ENCODE results near the gene TGFBR3. TPM values are rescaled to one million over a fixed set of nuclear protein-coding genes. Genes with fewer than 3 reads are reported as not detected.

Gene TGFBR3
- polyA plus RNA-seq, 1 donor (not counting 4 experiments of a cell fraction or from before 2014, with no cell fraction given) = 1.2 TPM

GRCh38 chr1:91684481-91685196 lies 201.3 kb downstream of the TGFBR3 start:
- no peak overlapping the region for H3K4me3 ChIP-seq (ENCODE audit: control insufficient read depth in 2 of 3, extremely low read depth in 1 of 3, insufficient read depth in 2 of 3, low read depth in 1 of 3, low read length in 3 of 3)
- H2AFZ ChIP-seq (ENCODE audit: control insufficient read depth, low read length) = no peak overlapping the region
- no peaks in the 10 kb centered on the region for H3K9me1 ChIP-seq (ENCODE audit: control insufficient read depth, extremely low read depth, insufficient read depth, low read length)
- no peak for TF ChIP-seq EZH2 (IDR thresholded peaks at IDR 0.05; ENCODE audit: low read length)
- no peak for TF ChIP-seq CTCF (optimal IDR thresholded peaks at IDR 0.05 in 1 of 3, IDR thresholded peaks at IDR 0.05 in 1 of 3, conservative IDR thresholded peaks at IDR 0.05 in 1 of 3; ENCODE audit: extremely low read depth in 1 of 3, insufficient read depth in 2 of 3, low read length in 3 of 3)
- no peaks in the 10 kb centered on the region for H3K79me2 ChIP-seq (ENCODE audit: control insufficient read depth, insufficient read depth, low read length)
- no peak overlapping the region for H3K4me2 ChIP-seq (ENCODE audit: control insufficient read depth, extremely low read depth, insufficient read depth, low read depth, low read length)
- H3K4me1 ChIP-seq (ENCODE audit: control insufficient read depth, extremely low read depth, insufficient read depth, low read length) = no peaks in the 10 kb centered on the region
- FAIRE-seq (no peak), DNase-seq (ENCODE audit: low read depth, low spot score) (no peak)
- H4K20me1 ChIP-seq (ENCODE audit: control insufficient read depth, extremely low read depth, insufficient read depth, low read length) = no peaks in the 10 kb centered on the region
- H3K36me3 ChIP-seq (ENCODE audit: control insufficient read depth in 2 of 2, extremely low read depth in 1 of 2, insufficient read depth in 2 of 2, low read length in 2 of 2) = no peaks in the 10 kb centered on the region
- H3K27me3 ChIP-seq (ENCODE audit: control insufficient read depth, extremely low read depth, insufficient read depth, low read length) = no peaks in the 10 kb centered on the region
- no peak overlapping the region for H3K9ac ChIP-seq (ENCODE audit: control insufficient read depth, extremely low read depth, insufficient read depth, low read length)
- no peak overlapping the region for H3K27ac ChIP-seq (ENCODE audit: control insufficient read depth, insufficient read depth, low read length)
- H3K9me3 ChIP-seq (ENCODE audit: control insufficient read depth, low read depth, low read length) = no peaks in the 10 kb centered on the region
- dilution Hi-C loops (cut with MboI; ENCODE audit: extremely low pct_ligation_motif_present, low sequenced_read_pairs) = no loop called here

- FAIRE-seq (no peak), DNase-seq (ENCODE audit: low read depth, low spot score) (no peak)
- dilution Hi-C loops (cut with MboI; ENCODE audit: extremely low pct_ligation_motif_present, low sequenced_read_pairs) = no loop called here
- H3K79me2 ChIP-seq (ENCODE audit: control insufficient read depth, insufficient read depth, low read length) = no peaks in the 10 kb centered on the region
- no peak overlapping the region for H3K27ac ChIP-seq (ENCODE audit: control insufficient read depth, insufficient read depth, low read length)
- no peaks in the 10 kb centered on the region for H3K4me1 ChIP-seq (ENCODE audit: control insufficient read depth, extremely low read depth, insufficient read depth, low read length)
- no peaks in the 10 kb centered on the region for H3K36me3 ChIP-seq (ENCODE audit: control insufficient read depth in 2 of 2, extremely low read depth in 1 of 2, insufficient read depth in 2 of 2, low read length in 2 of 2)
- no peaks in the 10 kb centered on the region for H3K9me3 ChIP-seq (ENCODE audit: control insufficient read depth, low read depth, low read length)
- H3K4me2 ChIP-seq (ENCODE audit: control insufficient read depth, extremely low read depth, insufficient read depth, low read depth, low read length) = no peak overlapping the region
- no peak overlapping the region for H3K9ac ChIP-seq (ENCODE audit: control insufficient read depth, extremely low read depth, insufficient read depth, low read length)
- no peaks in the 10 kb centered on the region for H4K20me1 ChIP-seq (ENCODE audit: control insufficient read depth, extremely low read depth, insufficient read depth, low read length)
- H3K27me3 ChIP-seq (ENCODE audit: control insufficient read depth, extremely low read depth, insufficient read depth, low read length) = no peaks in the 10 kb centered on the region
- no peaks in the 10 kb centered on the region for H3K9me1 ChIP-seq (ENCODE audit: control insufficient read depth, extremely low read depth, insufficient read depth, low read length)
- H3K4me3 ChIP-seq (ENCODE audit: control insufficient read depth in 2 of 3, extremely low read depth in 1 of 3, insufficient read depth in 2 of 3, low read depth in 1 of 3, low read length in 3 of 3) = no peak overlapping the region
- peak overlapping the region; percentile 16 for H2AFZ ChIP-seq (ENCODE audit: control insufficient read depth, low read length)
- no peak for TF ChIP-seq CTCF (optimal IDR thresholded peaks at IDR 0.05 in 1 of 3, IDR thresholded peaks at IDR 0.05 in 1 of 3, conservative IDR thresholded peaks at IDR 0.05 in 1 of 3; ENCODE audit: extremely low read depth in 1 of 3, insufficient read depth in 2 of 3, low read length in 3 of 3)
- TF ChIP-seq EZH2 (IDR thresholded peaks at IDR 0.05; ENCODE audit: low read length) = no peak
These were observed 202.4 kb downstream of the TGFBR3 start for GRCh38 chr1:91683598-91683951.

Data from keratinocyte (primary cell).